GM12874 (cell line): ENCODE measurements around the gene NTN3.

Experiments used
- CTCF ChIP-seq: IDR thresholded peaks from 2 replicates; pipeline ENCODE4 v1.5.1; 2011; ENCODE audit warnings: low read depth, mild to moderate bottlenecking, control low read depth, low read length, moderate library complexity; ENCODE audit not compliant: insufficient read depth

NTN3 gene

GRCh38 chr16:2465653-2466415 lies 5.3 kb upstream of the NTN3 start:
- peak; percentile 45 for TF ChIP-seq CTCF

GRCh38 chr16:2466667-2467527 lies 4.2 kb upstream of the NTN3 start:
- no peak for TF ChIP-seq CTCF

GRCh38 chr16:2467528-2468232 lies 3.4 kb upstream of the NTN3 start:
- TF ChIP-seq CTCF: peak; percentile 29; the same call in 1 of the 2 replicates

GRCh38 chr16:2468233-2468724 lies 2.8 kb upstream of the NTN3 start:
- TF ChIP-seq CTCF: no peak

GRCh38 chr16:2468725-2469398 lies 2.2 kb upstream of the NTN3 start:
- TF ChIP-seq CTCF: no peak

- no peak for TF ChIP-seq CTCF
Observed at GRCh38 chr16:2469399-2470233, 1.5 kb upstream of the NTN3 start.
